Spleen (tissue), 11 donors: ENCODE results near the gene RTCA. TPM values are rescaled to one million over a fixed set of nuclear protein-coding genes. Genes with fewer than 3 reads are reported as not detected.

Experiments
- DNase-seq: peaks from one replicate; pipeline ENCODE4 v3.0.0-alpha.2; 2020
- H3K27ac ChIP-seq, 8 donors: fragments of 200-600 bp; sonication (generic) in 7 of 8; 1 replicate in 4 of 8; 2 replicates in 4 of 8; pipeline versions ENCODE4 v1.5.0 to v1.8.0; 2016 to 2021; ENCODE audit warnings: inconsistent platforms in 4 of 8, mild to moderate bottlenecking in 4 of 8, moderate library complexity in 1 of 8
- H3K27me3 ChIP-seq, 7 donors: fragments of 200-600 bp; sonication (generic) in 6 of 7; replicated peaks in 1 of 7; 1 replicate in 4 of 7; 2 replicates in 3 of 7; pipeline versions ENCODE4 v1.5.0 to v1.8.0; 2016 to 2021; ENCODE audit warnings: inconsistent platforms in 3 of 7, mild to moderate bottlenecking in 1 of 7
- H3K36me3 ChIP-seq, 6 donors: fragments of 200-600 bp; sonication (generic) in 5 of 6; 1 replicate in 4 of 6; 2 replicates in 2 of 6; pipeline versions ENCODE4 v1.5.0 to v1.8.0; 2016 to 2021; ENCODE audit warnings: inconsistent platforms in 2 of 6
- H3K4me1 ChIP-seq, 6 donors: fragments of 200-600 bp; sonication (generic) in 5 of 6; 1 replicate in 3 of 6; 2 replicates in 3 of 6; pipeline versions ENCODE4 v1.5.0 to v1.8.0; 2016 to 2021; ENCODE audit warnings: inconsistent platforms in 3 of 6
- H3K4me3 ChIP-seq, 8 donors: fragments of 200-600 bp; sonication (generic) in 7 of 8; 1 replicate in 4 of 8; 2 replicates in 4 of 8; pipeline versions ENCODE4 v1.5.0 to v1.8.0; 2016 to 2021; ENCODE audit warnings: inconsistent platforms in 4 of 8, mild to moderate bottlenecking in 4 of 8, moderate library complexity in 2 of 8
- H3K9me3 ChIP-seq, 8 donors: fragments of 200-600 bp; sonication (generic) in 7 of 8; 1 replicate in 4 of 8; 2 replicates in 4 of 8; pipeline versions ENCODE4 v1.5.0 to v1.8.0; 2016 to 2021; ENCODE audit warnings: inconsistent platforms in 4 of 8
- CTCF ChIP-seq, 11 experiments: fragments of 200-600 bp in 7 of 11; fragments of 450-650 bp in 4 of 11; sonication (generic) in 4 of 11; IDR thresholded peaks in 8 of 11; conservative IDR thresholded peaks in 3 of 11; 1 replicate in 7 of 11; 2 replicates in 4 of 11; pipeline versions ENCODE4 v1.4.0 to v1.8.0; 2016 to 2021; ENCODE audit warnings: antibody characterized with exemption in 11 of 11, inconsistent platforms in 4 of 11, mild to moderate bottlenecking in 1 of 11
- POLR2A ChIP-seq, 3 donors: fragments of 450-650 bp; IDR thresholded peaks; one replicate each; pipeline ENCODE4 v1.5.1; 2017; ENCODE audit warnings: antibody characterized with exemption in 3 of 3, mild to moderate bottlenecking in 1 of 3
- POLR2AphosphoS5 ChIP-seq, 3 donors: sonication (generic); formaldehyde crosslinking; IDR thresholded peaks; one replicate each; pipeline ENCODE4 v1.5.1; 2017; ENCODE audit warnings: antibody characterized with exemption in 3 of 3
- WGBS, 5 donors: extraction: QIAGEN DNeasy Blood & Tissue Kit in 3 of 5; methylation state at CpG; one replicate each; pipeline versions ENCODE4 v1.1.5 to v1.1.7; 2013 to 2018; 5-methylcytosine and 5-hydroxymethylcytosine counted together
- intact Hi-C: fragments of 100-400 bp; cut with DNase I; formaldehyde crosslinking; loops from one replicate; pipeline ENCODE4 v1.15.0; 2023; ENCODE audit warnings: low total_unique reads
- polyA plus RNA-seq, 3 donors: library from polyadenylated mRNA; stranded (reverse); fragments of 200-250 nt; gene quantifications; one replicate each; pipeline ENCODE4 v1.2.1, GENCODE V29; 2013
- total RNA-seq, 7 donors: library from RNA; depleted of rRNA in 3 of 7; stranded (reverse); fragments of >200 nt in 3 of 7; fragmentation: NEBNext Ultra II Directional in 4 of 7; extraction: Animal tissue kit (Norgen Biotek cat#: 25700) in 4 of 7; gene quantifications; one replicate each; pipeline versions ENCODE4 v1.1.0 to v1.2.1, GENCODE V29; 2016 to 2021
- donor health status: healthy with polysubstance abuse.
- donor health status: DM: no; HTN: no; CAD: no; lungs with moderate emphysema.
- donor health status: DM: no; HTN: no; CAD: no.
- donor health status: Bipolar disorder and iron deficiency.
- donor health status: healthy.
- donor health status: DM: no; HTN: no; CAD: no.
- donor health status: DM: yes; HTN: yes; CAD: no.

The RTCA gene
- total and polyA plus RNA-seq, 10 donors = 19.7 to 42.6 (median 30.0) TPM

GRCh38 chr1:100299521-100300222, 33.7 kb downstream of the RTCA start:
- no peak for TF ChIP-seq POLR2A (IDR thresholded peaks at IDR 0.05)

GRCh38 chr1:100300691-100301090, 34.7 kb downstream of the RTCA start:
- H3K4me3 ChIP-seq = no peak overlapping the region
- no peak overlapping the region for H3K27ac ChIP-seq
- intact Hi-C loops = no loop called here
- no peak for TF ChIP-seq CTCF (IDR thresholded peaks at IDR 0.05 in 8 of 11, conservative IDR thresholded peaks at IDR 0.05 in 3 of 11)
- H3K36me3 ChIP-seq = no peaks in the 10 kb centered on the region
- H3K27me3 ChIP-seq = no peaks in the 10 kb centered on the region
- WGBS, 5 donors = 94 to 96% (median 94%) methylated on average over 5 of the region's 5 CpGs
- H3K9me3 ChIP-seq = peaks cover 0 to 6% (median 2%) of the 10 kb centered on the region in 8 donors
- DNase-seq = no peak
- no peaks in the 10 kb centered on the region for H3K4me1 ChIP-seq

More at GRCh38 chr1:100299521-100300222, 33.7 kb downstream of the RTCA start:
- Histone ChIP-seq H3K27ac (no peak overlapping the region), H3K27me3 (no peaks in the 10 kb centered on the region), H3K9me3 (peaks cover 0 to 6% (median 2%) of the 10 kb centered on the region in 8 donors), H3K4me3 (no peak overlapping the region), H3K4me1 (no peaks in the 10 kb centered on the region), H3K36me3 (peaks cover 0 to 4% (median 0%) of the 10 kb centered on the region in 6 donors)
- intact Hi-C loops = no loop called here
- WGBS, 5 donors = 67 to 89% (median 85%) methylated on average over 6 of the region's 6 CpGs
- DNase-seq = no peak

- Histone ChIP-seq H3K27me3 (no peaks in the 10 kb centered on the region), H3K36me3 (no peaks in the 10 kb centered on the region), H3K4me3 (no peak overlapping the region), H3K4me1 (no peaks in the 10 kb centered on the region), H3K9me3 (no peaks in the 10 kb centered on the region), H3K27ac (no peak overlapping the region)
- no peak for TF ChIP-seq POLR2A (IDR thresholded peaks at IDR 0.05)
- no peak for TF ChIP-seq POLR2AphosphoS5 (IDR thresholded peaks at IDR 0.05)
- no peak for TF ChIP-seq CTCF (IDR thresholded peaks at IDR 0.05 in 8 of 11, conservative IDR thresholded peaks at IDR 0.05 in 3 of 11)
- 92 to 97% (median 94%) methylated on average over 2 of the region's 2 CpGs for WGBS, 5 donors
- intact Hi-C loops = no loop called here
- DNase-seq = no peak
Observed at GRCh38 chr1:100302739-100303138, 36.7 kb downstream of the RTCA start.

GRCh38 chr1:100304227-100304626, 38.2 kb downstream of the RTCA start:
- TF ChIP-seq POLR2AphosphoS5 (IDR thresholded peaks at IDR 0.05) (no peak), POLR2A (IDR thresholded peaks at IDR 0.05) (no peak), CTCF (IDR thresholded peaks at IDR 0.05 in 8 of 11, conservative IDR thresholded peaks at IDR 0.05 in 3 of 11) (no peak)
- DNase-seq = no peak

More at GRCh38 chr1:100304227-100304626, 38.2 kb downstream of the RTCA start:
- 88 to 94% (median 92%) methylated on average over 2 of the region's 2 CpGs for WGBS, 5 donors
- Histone ChIP-seq H3K4me3 (no peak overlapping the region), H3K27me3 (no peaks in the 10 kb centered on the region), H3K9me3 (peaks cover 0 to 1% (median 0%) of the 10 kb centered on the region in 8 donors), H3K4me1 (no peaks in the 10 kb centered on the region), H3K36me3 (no peaks in the 10 kb centered on the region), H3K27ac (no peak overlapping the region)
- intact Hi-C loops = no loop called here
